Stimulated activated CD8-positive, alpha-beta memory T cell treated with anti-CD3 and anti-CD28 coated beads, Interleukin-2, amount 100 ng/mL, for 1 hour (primary cell): ENCODE results near the gene FTO.

Source experiments
- DNase-seq, 2 donors: peaks; one replicate each; pipeline ENCODE4 v3.0.0-alpha.2; 2020; ENCODE audit warnings: low read depth in 2 of 2

FTO gene

DNA sequence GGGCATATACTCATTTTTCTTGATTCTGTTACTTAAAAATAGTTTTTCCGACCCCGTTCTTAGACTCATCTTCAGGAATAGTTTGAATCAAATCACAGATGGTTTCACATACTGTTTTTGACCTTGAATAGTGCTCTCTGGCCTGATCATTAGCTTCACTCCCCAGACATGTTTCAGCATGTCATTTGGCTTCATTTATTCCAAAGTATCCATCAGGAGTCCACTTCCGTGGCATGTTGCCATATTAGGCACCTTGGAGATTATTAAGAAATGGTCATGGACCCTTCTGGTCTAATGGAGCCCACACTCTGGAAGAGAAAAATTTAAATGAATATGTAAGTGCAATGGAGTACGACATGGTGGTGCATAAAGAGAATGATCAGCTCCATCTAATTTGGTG is 222.3 kb downstream of the FTO start:
- DNase-seq, result no peak

DNA sequence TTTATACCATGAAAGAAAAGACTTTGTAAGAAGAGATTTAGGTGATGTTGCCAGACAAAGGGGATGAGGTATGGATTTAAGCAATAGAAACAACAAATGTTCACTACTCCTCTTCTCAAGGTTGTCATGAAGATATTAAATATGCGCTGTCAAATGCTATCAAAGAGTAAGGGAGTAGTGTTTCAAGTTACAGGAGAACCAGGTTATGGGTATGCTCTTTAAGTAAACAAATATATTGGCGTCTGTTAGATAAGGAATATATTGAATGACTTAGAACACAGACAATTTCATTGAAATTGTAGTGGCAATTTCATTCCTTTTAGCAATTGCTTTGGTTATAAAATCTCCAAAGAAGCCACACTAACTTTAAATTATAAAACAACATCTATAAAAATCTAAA is 229.0 kb downstream of the FTO start:
- no peak for DNase-seq

DNA sequence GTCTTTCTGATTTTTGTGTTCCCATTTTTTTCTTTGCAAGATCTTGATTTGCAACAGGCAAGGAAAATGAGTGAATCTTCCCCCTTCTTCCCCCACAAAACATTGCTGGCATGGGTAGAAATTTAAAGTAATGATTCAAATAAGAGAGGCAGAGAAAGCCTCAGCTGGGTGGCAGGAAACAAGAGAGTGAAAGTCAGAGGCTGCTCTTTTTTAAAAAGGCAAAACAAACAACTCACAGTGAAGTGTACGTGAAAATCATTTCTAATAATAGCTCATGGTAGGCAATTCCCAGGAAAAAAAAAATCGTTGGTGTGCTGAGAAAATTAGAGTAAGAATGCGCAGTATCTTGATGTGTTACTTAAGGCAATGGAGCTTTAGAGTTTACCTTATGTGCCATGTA is 229.5 kb downstream of the FTO start:
- DNase-seq, result no peak

DNA sequence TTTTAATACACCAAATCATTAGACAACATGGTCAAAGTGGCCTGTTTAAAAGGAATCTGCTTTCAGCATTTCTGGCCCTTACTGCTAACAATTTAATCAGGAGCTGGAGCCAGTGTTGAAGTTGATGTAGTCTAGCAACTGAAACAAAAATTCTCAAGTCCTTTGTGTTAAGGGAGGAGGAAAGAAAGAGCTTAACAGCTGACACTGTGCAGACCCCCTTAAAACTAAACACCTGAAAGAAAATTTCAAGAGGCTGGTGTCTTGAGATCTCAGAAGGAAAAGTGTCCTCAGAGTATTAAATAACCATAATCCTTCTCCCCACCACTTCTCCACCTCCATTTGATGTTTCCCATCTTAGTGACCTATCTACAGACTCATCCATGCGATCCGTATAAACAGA is 232.1 kb downstream of the FTO start:
- no peak for DNase-seq

DNA sequence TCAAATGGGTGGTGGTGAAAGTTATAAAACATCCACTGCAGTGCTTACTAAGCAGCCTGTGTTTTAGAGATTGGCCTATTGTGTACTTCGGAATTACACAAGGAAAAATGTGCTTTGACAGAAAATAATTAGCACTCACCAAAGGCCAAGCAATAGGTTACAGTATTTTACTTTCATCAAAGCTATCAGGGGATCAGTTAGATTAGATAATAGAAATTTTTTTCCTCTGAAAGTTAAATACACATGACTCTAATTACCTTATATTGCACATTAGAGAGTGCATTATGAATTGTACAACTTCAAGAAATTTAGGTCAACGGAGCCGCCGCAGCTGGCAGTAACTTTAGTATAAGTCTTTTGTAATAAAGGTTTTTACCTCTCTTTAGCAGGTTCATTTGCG is 232.6 kb downstream of the FTO start:
- no peak for DNase-seq

DNA sequence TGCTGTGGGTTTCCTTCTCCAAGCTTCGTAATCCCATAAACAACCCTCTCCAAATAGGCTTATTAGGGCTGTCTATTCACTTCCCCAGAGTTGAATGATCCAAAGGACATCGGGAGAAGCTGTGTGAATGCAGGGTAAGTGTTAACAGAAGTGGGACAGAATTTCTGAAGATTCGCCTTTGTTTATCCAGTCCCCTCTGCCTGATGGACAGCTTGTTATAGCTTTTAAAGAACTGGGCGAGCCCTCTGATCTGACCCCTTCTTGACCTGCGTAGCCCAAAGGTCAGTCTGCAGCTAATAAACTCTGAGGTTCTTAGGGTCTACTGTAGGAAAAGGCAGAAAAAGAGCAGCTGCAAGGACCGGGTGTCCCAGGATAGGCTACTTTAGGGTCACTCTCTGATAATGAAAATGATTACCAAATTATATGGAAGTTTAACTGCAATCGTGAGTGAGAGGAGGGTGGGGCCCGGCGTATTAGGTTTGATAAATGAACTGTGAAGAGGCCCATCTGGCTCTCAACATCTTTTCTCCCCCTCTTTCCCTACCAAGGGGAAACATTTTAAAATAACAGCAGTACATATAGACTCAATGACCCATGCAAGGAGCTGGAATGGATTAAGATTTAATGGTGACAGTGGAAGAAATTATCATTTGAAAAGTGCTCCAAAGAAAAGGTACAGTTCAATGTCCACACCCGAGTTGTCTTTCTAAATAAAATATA is 233.4 kb downstream of the FTO start:
- no peak for DNase-seq

DNA sequence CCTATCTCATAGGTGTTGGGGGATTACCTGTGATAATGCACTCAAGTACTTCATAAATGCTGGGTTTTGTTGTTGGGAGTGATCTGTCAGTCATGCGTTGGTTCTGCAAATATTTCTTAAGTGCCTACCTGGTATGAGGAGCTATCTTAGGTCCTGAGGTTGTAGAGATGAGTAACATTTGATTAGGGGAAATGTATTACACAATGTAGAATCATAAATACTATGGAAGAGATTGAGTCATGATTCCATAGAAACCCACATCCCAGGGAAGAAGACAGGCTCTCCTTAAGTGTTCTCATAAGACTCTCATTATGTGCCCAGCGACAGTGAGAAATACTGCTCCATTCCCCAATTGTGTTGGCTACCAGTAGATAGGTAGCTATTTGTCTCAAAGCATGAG is 240.1 kb downstream of the FTO start:
- no peak for DNase-seq

DNA sequence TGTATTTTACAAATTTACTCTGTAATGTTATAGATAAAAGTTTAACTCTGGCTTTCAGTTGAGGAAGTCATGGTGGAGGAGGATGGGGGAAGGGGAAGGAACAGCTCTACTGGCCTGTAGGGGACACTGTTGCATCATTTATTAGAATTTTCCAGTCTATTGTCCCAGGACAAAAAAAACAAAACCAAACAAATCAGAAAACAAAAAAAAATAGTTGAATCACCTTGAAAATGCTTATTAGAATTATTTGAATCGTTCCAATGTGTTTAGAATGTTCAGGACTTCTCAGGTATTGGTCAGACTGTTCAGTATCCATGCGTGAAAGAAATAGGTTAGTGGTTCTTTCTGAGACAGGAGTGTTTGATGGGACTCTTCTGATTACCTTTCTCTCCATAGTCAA is 242.0 kb downstream of the FTO start:
- no peak for DNase-seq

DNA sequence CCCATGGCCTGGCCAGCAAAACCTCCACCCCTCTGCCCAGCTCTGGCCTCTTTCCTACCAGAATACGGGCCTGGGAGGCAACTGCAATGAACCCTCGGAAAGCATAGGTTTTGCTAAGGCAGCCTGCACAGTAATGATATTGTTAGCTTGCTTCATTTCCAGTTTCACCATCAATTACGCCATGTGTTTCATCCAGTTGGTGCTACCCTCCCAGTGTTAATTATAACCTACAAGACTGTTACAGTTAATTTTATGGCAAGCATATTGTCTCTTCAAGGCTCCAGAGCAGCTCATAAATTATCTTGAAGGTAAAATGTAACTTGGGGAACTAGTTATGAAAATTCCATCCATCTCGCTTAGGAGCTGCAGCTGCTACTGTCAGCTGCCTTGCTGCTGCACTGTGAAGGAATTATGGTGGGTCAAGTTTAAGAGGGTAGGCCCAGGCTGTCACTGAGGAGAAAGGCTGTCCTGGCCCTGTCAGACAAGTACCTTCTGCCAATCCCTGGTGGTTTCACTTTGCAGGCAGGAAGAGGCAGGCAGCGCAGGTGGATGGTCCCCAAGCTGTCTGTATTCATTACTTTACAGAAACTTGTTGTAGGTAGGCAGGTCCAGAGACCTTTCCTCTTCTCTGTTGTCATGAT is 242.9 kb downstream of the FTO start:
- DNase-seq, result no peak

DNA sequence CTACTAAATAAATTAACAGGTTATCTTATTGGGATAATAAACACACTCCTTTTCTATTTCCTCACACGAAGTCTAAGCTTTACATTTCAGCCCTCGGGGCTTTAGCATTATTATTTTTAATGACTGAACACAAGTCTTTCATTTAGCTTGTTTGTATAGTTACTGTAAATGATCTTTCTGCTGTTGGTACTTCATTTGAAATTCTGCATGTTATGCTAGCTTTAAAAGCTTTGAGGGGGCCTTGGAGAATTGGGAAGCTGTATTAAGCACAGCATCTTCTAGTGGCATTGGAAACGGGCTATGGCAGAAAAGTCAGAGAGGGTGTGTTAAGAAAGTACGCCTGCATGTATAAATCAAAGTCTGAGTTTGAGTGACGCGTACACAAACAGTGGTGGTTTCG is 243.7 kb downstream of the FTO start:
- no peak for DNase-seq

DNA sequence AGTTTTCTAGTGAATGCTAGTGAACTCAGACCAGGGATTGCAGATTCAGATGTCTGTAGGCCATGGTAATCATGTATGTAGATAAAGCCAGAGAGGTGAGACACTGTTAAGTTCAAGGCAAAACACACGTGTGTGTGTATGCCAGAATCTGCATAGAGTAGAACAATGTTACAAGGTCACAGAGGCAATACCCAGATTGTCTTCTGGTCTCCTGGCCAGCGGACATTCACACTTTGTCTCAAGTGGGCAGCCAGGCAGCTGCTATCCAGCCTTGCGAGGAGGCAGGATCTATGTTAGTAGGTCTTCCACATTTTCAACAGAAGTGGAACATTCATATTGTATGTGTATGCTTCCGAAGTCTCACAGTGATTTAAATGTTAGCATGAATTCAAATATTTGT is 244.4 kb downstream of the FTO start:
- DNase-seq, result no peak

DNA sequence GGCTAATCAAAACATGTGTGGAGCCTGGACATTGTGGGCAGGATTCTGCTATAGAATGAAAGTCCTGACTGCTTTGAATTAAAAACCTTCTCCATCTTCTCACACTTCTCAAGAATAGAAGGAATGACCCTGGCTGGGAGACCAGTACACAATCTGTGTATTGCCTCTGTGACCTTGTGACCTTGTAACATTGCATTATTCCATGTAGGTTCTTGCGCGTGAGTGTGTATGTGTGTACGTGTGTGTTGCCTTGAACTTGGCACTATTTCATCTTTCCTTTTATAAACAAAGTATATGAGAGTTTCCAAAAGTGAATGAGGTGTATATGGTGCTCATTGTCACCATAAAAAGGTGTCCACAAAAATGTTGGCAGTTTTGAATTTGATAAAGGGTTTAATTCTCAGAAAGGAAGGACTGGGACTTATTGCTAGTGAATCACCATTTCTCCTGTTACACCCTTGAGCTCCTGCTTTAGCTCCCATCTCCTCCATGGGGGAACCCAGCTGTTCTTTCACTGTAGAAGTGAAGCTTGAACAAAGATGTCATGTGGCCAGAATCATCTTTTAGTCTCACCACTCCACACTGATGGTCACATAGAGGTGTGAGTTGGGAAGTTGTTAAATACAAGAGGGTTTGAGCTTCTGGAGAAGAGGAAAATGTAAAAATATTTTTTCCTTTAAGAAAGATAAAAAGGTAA is 244.9 kb downstream of the FTO start:
- no peak for DNase-seq

DNA sequence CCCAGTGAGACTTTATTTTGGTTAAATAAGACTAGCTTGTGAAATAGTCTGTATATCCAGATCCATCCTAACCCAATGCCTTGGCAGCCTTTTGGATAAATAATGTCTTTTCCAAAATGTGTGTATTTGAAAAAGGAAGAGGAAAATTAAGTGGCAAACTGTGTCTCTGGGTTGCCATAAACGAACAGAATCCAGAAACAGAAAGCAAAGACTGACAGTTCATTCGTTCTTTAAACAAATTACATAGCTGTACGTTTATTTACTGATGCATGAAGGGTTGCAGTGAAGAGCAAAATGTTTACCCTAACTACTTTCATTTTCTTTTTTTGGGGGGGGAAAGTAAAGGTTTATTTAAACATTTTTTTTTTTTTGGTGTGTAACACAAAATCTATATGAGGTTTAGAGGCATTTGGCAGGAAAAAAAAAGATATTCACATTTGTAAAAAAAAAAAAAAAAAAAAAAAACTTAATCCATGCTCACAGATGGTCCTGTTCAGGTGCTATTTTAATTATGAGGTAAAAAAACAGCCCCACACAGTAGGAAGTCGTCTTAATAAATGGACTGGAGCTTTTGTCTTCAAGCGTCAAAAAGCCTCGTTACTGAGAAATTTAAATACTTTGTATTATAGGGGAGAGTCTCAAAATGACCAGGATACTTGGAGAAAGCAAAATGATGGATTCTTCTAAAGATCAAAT is 245.9 kb downstream of the FTO start:
- DNase-seq, result no peak

DNA sequence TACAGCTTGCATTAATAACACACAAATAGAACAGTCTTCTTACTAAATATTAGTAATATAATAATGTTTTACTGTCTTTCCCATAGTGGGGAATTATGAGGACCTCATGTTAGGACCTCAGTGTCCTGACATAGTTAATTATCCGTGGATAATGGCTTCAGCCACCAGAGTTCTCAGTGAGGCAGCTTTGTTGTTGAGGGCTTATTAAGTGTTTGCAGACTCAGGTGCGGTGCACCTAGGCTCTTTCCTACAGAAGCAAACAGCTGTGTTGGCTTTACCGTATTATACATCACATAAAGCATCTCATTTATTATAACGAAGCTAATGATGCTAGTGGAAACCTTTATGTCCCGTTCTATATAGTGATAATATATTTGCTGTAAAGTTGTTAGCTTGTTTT is 246.7 kb downstream of the FTO start:
- no peak for DNase-seq

DNA sequence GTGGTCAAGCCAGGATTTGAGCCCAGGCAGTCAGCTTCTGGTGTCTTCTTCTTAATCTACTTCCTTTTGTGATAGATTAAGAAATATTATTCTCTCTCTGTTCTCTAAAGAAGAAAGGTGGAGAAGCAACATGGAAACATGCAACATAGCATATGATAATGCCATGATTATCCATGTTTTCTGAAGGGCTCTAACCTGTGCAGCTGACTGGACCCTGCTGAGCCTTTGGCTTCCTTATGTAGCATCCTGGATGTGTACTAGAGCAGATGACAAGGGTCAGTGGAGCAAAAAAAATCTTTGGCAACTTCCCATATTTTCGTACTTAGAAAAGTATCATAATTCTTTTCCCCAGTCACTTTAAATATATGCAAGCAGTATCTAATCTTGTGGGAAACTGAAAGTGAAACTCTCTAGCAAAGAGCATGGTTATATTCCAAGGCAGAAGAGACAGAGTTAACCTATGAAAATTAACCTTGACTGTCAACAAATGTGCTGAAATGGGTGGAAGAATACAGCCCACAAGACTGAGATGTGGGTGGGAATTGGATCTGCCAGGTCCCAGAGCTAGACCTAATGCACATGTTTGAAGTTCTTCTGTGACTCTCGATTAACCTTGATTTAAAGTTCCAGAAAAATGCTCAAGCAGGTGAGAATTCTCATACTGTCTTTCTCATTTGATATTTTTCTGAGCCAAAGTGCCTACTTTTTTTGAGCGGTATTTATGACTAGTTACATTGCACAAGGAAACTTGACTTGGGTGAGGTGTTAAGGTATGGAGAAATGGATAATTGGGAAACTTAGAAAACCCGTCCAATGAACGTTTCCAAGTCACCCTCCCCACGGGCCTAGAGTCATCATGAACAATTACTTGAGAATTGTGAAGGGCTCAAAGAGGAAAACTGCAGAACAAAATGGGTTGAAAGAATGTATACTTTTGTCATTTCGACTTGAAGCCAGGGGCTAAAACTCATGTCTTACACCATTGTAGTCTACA is 248.6 kb downstream of the FTO start:
- DNase-seq, result no peak

DNA sequence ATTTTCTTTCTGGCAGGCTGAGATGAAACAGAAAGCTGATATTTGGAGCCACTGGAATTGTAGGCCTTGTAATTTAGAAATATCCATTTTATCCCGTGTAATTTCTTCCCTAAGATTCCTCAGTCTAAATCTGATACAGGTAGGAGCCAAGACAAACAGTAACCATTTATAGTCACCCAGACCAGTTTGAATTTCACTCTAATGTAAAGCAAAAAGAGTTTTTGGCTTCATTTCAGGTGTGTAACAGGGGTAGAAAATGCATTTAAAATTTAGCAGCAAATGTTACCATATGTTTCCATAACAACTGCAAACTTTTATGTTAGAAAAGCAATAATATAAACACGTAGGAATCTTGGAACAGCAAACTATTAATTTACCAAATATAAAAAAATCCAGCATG is 249.4 kb downstream of the FTO start:
- no peak for DNase-seq

DNA sequence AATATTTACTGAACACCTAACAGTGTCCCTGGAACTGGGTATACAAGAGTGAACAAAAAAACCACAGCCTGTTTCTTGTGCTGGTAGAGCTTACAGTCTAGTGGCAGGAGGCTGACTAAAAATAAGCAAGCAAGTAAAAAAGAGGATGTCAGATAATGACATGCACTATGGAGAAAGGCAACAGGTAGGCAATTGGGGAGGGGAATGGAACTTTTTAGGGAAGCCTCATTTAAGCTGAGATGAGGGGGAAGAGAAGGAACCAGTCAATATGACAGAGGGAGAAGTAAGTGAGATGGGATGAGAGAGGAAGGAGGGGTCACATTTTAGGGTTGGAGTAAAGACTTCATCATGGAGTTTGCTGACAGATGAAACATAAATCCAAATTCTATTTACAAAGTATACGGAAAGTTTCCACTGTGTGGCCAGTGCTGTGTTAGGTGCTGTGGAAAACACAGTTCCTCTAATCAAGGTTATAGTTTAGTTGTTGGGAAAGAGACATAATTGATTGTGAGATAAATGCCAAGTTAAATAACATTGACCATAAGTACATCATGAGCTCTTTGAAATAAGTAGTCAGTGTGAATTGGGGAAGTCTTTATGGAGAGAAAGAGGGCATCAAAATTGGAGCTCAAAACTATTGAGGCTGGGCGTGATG is 251.4 kb downstream of the FTO start:
- no peak for DNase-seq

DNA sequence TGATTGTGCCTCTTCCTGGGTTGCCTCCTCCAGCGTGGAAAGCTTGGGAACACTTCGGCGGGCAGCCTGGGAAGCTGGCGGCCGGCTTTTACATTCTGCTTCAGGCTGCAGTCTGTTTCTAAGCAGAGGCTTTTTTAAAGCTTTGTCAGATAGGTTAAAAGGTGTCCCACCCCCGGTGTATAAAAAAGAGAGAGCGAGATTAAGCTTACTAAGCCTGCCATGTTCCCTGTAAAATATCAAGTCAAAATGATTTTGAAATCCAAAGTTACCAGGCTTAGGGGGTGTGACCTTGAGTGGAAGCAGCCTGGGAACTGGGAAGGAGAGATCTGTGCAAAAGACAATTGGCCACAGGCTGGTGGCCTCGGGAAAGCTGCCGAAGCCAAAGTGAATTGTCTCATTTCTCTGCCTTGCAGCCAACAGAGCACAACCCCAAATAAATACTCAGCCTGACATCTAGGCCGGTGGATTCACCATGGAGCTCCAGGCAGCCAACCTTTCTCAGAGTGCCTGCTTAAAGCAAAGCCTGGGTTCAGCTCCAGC is 254.5 kb downstream of the FTO start:
- DNase-seq, result no peak

DNA sequence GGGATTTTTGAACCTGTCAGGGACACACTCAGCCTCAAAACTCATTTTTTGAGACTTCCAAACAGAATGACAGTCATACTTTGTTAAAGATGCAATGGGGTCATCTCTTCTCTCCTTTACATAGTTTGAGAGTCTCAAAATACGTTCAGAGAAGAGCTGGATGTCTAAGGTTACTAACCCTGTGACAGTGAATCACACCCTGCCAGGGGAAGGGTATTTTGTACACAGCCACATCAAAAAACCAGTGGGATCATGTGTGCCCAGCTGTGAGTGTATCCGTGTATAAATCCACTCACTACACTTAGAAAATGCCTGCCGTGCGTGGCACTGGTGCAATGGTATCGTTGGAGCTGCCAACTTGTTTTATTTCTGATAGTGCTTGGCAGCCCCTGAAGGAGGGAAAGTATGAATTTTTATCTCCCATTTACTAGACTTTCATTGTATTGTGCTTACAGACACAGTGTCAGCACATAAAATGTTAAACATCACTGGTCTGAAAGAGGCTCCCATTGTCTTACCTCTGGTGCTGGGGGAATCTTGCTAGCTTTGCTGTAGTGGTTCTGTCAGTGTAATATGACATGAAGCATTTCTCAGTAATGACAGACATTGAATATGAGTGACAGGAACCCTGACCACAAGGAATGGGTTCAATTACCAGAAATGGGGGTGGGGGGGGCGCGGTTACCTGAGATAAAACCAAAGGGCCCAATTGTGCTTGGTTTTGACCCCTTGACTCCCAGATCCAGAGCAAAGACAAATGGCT is 256.3 kb downstream of the FTO start:
- no peak for DNase-seq
